HG03039 (cell line): ENCODE measurements around the gene GPRIN1.

Experiments used
- ATAC-seq: cut with Tn5 transposase; IDR thresholded peaks from one replicate; pipeline ENCODE4 v1.9.1; 2021; ENCODE audit warnings: mild to moderate bottlenecking, moderate library complexity; ENCODE audit not compliant: unreplicated experiment

Gene GPRIN1

DNA sequence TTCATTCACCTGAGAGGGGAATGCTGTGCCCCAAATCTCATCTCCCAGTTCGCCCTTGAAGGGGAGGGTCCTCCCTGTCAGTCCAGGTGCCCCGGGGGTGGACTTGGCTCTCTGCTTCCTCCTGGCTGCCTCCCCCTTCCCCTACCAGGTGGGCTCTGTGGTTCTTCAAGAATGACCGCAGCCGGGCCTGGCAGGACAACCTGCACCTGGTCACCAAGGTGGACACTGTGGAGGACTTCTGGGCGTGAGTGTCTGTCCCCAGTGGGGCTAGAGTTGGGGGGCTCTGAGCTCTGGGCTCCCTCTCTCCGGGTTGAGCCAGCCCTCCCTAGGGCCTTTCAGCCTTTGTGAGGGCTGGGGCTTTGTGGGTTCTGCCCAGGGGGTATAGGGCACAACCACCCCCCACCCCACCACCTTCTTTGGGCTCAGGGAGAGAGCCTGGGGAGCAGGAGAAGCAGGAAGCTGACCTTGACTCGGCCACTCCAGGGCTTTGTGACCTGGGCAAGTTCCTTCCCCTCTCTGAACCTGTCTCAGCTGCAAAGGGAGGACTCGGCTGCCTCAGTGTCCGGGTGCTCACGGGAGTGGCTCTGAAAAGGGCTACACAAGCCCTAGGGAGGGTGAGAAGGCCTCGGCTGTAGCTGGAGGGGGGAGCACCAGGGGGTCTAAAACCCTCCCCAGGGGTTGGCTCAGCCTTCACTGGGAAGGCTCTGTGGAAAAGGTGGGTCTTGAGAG, 33.7 kb upstream of the GPRIN1 start:
- ATAC-seq: no peak

DNA sequence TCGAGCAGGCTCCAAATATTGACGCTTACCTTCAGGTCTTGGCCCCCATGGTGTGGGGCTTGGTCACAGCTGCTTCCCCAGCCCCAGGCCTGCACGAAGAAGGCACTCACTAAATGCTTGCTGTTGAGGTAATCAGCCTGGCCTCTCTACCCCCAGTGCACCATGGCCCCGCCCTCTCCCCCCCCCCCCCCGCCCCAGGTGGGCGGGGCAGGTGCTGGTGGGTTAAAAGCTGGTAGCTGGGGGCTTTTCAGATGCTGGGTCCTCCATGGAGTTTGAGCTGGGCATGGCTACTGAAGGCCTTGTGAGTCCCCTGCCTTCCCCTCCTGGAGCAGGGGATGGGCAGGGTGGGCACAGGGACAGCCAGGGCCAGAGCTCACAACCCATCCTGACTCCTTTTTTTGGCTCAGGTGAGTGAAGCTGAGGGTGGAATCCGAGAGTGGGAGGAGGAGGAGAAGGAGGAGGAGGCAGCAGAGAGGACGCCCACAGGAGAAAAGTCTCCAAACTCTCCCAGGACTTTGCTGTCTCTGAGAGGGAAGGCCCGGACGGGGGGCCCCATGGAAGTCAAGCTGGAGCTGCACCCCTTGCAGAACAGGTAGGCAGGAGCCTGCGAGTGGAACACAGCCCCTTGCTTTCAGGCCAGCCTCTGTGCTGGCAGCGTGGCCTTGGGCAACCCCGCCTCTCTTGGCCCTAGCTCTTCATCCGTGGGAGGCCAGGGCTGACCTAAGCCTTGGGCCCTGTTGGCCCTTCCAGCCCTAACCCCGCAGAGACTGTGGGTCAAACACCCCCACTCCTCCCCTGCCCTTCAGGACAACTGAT, 32.9 kb upstream of the GPRIN1 start:
- no peak for ATAC-seq

DNA sequence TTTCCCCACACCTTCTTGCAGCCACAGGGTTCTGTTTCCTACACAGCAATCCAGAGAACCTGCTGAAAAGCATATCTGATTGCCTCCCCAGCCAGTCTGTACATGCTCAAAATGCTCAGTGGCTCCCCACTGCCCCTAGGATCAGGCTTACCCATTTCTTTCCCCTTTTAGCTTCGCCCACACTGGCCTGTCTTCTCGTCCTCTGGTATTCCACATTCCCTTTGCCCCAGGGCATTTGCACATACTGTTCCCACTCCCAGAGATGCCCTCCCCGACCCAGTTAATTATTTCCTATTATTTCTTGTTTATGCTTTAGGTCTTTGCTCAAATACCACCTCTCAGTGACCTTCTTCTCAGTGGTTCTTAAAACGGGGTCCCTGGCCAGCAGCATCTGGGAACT, 30.7 kb upstream of the GPRIN1 start:
- no peak for ATAC-seq

DNA sequence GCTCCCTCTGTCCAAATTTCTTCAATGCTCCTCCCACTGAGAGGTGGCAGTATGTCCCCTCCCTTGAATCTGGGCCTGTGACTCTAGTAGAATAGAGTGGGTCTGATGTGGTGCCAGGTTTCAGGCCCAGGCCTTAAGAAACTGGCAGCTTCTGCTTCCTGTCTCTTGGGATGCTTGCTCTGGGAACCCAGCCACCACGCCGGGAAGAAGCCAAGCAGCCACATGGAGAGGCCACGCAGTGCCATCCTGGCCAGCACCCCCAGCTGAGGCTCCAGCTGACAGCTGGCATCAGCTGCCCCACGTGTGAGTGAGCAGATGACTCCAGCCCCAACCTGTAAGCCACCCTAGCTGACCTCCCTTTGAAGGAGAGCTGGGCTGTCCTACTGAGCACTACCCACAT, 30.0 kb upstream of the GPRIN1 start:
- no peak for ATAC-seq

DNA sequence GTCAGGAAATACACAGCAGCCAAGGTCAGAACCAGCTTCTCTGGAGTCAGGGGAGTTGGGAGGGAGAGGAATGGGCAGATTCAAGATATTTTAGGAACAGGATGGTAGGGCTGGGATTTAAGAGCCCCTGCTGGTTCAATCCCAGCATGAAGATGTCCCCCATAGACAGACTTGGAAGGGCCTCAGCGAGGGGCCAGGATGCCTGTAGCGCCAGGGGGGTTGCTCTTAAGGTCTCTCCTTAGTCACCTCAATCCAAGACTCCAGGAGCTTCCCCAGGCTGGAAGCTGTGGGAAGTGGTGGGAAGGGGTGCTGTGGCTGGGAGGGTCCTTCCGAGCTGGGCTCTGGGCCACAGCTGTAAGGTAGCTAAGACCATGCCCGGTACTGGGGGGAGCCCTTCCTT, 29.3 kb upstream of the GPRIN1 start:
- no peak for ATAC-seq

DNA sequence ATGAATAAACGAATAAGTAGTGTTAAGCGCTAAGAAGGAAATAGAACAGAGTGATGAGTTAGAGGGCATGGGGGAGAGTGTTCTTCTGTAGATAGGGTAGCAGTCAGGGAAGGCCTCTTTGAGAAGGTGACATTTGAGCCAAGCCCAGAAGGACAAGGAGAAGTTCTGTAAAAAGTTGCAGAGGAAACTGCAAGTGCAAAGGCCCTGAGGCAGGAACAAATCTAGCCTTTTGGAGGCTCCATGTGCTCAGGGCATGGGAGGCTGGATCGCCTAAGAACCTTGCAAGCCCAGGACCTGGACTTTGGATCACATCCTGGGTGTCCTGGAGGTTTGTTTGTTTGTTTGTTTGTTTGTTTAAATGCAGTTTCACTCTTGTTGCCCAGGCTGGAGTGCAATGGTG, 28.5 kb upstream of the GPRIN1 start:
- no peak for ATAC-seq

DNA sequence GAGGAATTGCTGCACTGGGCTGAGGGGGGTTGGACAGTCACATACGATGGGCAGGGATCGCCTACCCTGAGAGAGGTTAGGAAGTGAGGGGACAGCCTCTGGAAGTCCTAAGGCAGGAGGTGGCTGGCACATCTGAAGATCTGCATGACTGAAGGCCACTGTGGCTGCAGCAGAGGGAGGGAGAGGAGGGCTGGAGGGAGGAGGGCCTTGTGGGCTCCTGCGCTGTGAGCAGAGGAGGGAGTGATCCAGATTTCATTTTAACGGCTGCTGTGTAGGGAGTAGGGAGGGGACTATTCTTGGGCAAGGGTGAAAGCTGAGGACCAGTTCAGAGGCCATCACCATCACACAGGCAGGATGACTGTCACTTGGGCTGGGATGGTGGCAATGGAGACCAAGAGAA, 27.6 kb upstream of the GPRIN1 start:
- ATAC-seq: no peak

DNA sequence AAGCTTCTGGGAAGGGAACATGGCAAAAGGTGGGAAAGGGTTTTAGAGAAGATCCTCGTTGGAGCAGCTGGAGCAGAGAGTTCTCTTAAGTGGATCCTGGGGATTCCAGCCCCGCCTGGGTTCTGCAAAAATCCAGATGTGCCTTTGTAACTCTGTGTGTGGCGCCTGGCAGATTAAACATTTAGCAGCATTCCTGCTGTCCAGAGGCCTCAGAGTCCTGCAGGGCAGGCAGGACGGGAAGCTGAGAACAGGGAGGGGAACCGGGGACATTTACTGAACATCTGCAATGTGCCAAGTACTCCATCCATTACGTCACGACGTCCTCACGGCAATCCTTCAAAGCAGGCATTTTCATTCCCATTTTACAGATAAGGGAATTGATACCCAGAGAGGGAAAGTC, 26.5 kb upstream of the GPRIN1 start:
- no peak for ATAC-seq

DNA sequence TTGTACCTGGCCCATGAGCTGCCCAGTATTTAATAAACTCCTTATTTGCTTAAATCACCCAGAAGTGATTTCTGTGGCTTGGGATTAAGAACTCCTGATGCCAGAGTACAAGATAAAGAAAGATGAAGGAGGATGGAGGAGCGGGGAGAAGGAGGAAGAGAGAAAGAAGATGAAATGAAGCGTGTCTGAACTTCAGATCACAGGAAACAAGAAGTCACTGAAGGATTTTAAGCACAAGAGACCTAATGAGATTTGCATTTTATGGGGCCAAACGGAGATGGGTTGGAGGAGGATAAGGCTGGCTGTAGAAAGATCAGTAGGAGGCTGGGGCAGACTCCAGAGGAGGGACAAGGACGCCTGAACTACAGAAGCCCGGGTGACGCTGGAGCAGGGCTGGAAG, 23.6 kb upstream of the GPRIN1 start:
- no peak for ATAC-seq

DNA sequence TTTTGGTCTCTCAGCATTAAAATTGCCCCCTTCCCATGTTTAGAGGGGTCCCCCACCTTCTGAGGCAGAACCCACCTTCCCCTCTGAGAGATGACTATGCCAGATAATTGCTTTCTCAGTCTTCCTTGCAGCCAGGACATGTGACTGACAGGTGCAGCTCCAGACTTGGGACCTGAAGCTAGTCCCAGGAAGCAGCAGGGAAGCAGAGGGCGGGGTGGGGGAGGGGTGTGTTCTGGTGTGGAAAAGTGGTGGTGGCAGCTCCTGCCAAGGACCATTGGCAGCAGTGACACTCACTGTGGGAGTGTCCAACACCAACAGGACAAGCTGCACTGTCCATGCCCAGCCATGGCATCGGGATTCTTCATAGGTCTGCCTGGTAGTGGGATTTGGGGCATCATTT, 22.8 kb upstream of the GPRIN1 start:
- no peak for ATAC-seq

DNA sequence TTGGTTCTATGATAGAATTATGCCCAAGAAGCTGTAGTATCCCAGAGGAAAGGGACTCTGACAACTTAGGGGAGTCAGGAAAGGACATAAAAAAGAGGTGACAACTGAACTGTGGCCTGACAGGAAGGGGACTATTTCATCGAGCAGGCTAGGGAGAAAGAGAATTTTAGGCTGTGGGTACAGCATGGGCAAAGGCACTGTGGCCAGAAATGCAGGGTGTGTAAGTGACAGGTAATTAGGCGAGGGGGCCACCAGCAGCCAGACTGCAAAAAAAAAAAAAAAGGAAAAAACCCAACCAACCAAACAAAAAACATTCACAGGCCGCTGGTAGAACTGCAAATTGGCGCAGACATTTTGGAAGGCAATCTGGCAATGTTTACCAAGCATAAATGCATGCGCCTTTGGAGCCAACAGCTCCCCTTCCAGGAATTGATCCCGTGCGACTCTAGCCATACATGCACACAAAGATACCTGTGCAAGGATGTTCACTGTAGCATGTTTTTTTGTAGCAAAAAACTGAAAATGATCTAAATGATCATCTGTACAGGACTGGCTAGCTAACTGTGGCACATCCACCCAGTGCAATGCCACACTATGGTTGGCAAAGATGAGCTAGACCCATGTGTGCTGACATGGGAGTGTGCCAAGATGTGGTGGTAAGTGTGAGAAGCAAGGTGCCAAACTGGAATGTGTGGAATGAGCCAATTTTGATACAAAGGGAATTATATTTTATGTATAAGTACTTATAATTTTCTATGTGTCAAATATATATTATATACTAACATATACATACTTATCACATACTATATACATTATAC, 21.6 kb upstream of the GPRIN1 start:
- ATAC-seq: no peak

DNA sequence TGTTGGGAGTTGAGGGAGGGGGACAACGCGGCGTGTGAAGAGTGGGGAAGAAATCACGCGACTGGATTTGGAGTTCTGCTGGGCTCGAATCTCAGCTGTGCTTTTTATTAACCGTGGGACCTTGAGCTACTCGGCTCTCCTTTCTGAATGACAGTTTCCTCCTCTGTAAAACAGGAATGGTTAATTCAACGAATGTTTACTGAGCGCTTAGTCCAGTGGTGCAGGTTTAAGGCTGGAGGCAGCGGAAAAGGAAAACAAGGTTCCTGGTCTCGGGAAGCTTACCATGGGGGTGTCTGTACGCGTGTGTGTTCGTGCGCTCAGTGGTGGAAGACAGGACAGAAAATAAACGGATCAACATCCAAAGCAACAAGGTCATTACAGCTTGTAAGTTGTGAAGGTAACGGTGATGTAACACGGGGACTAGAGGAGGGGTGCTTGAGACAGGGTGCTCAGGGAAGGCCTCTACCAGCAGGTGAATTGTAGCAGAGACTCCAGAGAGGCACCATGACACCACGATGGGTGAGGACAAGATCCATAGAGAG, 20.8 kb upstream of the GPRIN1 start:
- no peak for ATAC-seq

DNA sequence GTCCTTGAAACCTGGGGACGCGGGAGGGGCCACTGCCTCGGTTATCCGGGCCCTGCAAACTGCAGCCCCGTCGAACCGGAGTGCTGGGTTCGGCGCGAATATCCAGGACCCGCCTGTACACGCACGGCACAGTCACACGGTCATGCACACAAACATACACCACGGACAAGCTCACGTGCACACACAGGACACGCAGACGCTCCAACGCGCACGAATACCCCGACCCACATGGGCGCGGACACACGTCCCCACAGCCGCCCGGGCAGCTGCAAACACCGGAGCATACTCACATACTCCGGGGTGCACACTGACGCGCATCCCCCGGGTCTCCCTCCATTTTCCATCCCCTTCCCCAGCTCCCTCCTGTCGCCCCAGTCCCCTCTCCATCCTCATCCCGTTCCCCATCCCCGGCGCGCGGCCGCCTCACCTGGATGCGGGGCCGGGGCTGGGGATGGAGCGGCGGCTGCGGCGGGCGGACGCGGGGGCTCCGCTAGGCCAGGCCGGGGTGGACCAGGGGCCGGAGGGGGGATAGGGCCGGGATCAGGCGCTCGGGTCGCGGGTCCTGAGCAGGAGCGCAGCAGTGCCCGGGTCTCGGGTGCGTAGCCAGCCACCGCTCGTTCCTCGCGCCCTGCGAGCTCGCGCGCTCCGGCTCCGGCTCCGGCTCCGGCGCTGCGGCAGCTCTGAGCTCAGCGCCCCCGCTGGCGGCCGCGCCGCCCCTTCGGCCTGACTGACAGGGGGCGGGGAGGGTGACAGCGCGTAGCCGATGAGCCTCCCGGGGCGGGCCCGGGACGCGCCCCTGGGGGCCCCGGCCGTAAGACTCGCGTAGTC, 20.1 kb upstream of the GPRIN1 start, which contains the start of the genes EIF4E1B and SNCB:
EIF4E1B (plus strand) TSS at position 823 of the 828 bp plus-strand sequence. CDS start 12,113 bp downstream, outside the sequence.
SNCB (minus strand) TSS at position 682 of the 828 bp plus-strand sequence. CDS start 880 bp downstream, outside the sequence.
- no peak for ATAC-seq

DNA sequence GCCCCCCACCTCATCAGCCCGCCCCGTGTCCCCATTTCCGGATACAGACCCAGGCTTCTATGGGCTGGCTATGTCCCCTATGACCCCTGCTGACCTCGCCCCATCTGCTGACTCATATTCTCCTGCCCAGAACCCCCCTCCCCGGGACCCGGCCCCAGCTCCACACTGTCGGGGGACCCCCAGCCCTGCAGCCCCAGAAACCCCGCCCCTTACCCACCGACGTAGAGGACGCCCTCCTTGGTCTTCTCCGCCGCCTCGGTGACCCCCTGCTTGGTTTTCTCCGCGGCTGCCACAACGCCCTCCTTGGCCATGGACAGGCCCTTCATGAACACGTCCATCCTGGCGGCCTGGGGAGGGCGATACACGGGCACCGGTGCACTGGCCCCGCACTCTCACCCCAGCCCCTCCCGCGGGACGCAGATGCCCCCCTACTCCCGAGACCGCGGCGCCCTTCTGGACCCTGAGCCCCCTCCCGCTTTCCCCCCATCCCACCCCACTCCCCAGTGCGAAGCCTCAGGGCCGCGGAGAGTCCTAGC, 19.4 kb upstream of the GPRIN1 start:
- ATAC-seq: no peak

DNA sequence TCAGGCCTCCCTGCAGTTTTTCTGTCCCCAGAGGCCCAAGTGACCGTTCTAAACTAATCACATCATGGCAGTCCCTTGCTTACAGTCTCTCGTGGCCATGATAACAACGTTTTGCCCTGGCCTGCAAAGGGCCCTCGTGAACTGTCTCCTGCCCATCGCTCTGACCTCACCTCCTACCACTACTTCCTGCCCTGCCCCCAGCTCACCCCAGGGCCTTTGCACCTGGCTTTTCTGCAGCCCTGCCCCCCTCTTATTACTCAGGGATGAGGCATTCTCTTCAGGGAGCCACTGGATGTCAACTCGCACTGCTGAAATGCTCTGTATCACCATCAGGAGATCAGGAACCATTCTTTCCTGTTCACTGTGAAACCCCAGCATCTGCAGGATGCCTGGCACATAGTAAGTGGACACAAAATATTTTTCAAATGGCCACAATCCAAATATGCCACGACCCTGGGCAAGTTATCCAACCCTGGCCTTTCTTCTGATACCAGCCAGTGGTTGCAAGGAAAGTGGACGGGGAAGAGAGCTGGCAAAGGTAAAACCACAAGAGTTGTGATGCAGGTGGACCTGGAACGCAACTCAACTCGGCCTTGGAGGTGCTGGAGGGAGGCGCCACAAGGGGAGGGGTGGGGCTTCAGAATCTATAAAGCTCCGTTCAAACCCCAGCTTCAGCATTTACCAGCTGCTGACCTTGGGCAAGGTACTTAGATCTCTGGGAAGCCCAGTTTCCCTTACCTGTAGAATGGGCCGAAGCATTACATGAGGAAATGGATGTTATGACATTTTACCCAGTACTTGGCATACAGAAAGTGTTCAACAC, 18.7 kb upstream of the GPRIN1 start:
- ATAC-seq: no peak

DNA sequence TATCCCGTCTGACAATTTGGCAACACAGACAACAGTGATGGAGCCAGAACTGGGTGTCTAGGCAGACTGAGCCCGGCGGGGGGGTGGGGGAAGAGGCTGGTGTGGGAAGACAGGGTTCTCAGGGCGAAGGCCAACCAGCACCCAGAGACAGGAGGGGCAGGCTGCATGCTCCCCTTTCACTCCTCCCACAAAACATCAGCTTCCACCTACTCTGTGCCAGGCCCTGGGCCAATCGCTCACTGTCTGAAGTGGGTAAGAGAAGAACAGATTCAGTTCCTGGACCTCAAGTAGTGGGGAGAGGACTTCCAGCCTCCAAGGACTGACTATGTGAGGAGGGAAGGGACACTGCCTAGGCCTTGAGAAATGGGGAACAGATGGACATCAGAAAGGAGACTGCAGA, 17.6 kb upstream of the GPRIN1 start:
- no peak for ATAC-seq

DNA sequence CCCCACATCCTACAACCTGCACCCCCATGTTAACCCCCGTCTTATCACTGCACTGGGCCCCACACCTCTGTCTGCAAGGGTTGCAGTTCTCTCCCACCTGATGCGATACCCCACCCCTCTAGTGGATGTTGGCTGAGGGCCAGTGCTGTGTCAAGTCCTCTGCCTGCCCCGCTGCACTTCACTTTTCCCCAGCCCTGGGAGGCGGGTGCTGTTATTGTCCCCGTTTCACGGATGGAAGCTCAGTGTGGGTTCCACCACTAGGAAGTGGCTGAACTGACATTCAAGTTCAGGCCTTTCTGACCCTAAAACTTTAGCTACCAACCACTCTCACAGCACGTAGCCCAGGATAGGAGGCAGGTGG, 16.9 kb upstream of the GPRIN1 start:
- no peak for ATAC-seq

DNA sequence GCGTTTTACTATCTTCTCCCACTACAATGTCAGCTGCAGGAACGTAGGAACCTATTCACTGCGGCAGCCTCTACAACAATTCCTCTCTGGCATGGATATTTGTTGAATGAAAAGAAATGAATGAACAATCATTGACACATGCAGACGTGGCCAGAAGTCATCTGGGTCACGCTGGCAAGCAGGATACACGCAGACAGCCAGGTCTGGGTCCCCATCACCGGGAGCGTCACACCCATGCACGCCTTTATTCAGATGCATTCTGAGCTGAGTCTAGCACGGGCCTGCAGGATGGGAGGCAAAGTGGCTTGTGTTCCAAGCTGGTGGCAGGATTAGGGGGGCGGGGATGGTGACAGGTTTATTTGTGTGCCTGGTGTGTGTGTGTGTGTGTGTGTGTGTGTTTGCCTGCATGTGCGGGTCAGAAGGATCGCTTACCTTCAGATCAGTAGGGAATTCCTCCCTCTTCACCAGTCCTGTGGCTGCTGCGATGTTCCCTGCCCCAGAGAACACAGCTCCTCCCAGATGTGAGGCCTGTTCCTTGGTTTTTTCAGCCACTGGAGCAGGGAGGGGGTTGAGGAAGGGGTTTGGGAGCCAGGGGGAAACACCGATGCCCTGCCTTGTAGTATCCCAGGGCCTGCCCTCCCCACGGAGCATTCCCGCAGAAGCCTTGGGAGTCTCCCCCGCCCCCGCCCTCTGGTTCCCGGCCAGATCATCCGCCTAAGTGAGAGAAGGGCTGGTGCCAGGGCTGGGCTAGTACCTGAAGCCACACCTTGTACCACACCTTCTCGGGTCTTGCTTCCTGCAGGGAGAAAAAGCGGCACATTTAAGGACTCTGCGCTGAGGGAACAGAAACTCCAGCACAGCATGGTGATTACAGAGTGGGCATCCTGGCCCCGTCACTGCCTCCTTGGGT, 16.3 kb upstream of the GPRIN1 start:
- no peak for ATAC-seq
